K562 treated with DMSO at 1 percent for 4 hours (cell line): ENCODE measurements around the gene CCSAP. TPM values are rescaled to one million over a fixed set of nuclear protein-coding genes. Genes with fewer than 3 reads are reported as not detected.

Experiments
- total RNA-seq: library from RNA; unstranded; fragments of 300-600 nt; gene quantifications from 2 replicates; pipeline ENCODE4 v1.2.3, GENCODE V29; 2022; ENCODE audit not compliant: insufficient read depth

Gene CCSAP, protein sequence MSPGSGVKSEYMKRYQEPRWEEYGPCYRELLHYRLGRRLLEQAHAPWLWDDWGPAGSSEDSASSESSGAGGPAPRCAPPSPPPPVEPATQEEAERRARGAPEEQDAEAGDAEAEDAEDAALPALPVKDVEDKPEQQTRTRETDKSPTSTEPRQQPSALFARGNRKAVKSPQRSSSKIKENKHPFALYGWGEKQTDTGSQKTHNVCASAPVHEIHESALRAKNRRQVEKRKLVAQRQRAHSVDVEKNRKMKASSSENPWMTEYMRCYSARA
- total RNA-seq, result 5.9 and 8.1 TPM in 2 replicates

DNA sequence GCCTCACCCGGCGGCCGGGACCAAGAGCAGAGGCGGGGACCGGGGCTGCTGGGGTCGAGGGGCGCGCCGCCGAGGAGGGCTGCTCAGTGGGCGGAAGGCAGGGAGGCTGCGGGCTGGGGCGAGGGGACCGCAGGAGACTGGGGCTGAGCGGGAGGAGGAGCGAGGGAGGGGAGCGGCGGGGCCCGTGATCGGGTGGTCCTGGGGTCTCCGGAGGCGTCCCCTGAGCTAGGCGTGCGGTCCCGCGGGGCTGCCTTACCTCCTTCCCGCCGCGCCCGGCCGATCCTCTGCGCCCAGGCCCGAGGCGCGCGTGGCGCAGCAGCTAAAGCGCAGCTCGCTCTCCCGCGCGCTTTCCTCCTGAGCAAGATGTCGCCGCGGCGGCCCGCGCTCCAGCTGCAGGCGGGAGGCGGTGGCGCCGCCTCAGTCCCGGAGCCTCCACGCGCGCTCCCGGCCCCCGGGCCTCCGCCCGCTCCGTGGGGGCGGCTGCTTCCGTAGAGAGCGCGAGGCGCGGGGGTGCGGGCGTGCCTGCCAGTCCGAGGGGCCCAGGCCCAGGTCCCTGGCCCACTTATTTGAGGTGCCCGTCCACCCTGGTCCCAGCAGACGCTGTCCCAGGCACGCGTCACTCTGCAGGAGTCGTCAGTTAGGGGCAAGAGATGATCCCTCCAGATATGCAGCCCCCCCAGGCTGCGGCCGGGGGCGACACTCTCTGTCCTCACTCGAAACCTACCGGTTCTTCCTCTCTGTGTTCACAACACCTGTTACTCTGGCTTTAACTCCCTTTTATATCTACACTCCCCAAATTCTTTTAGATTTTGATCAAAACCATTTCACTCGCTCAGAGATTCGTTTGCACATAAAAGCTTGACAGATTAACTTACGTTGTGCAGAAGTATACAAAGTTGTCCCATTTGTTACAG, at the start of gene CCSAP:
CCSAP (minus strand) TSS at position 392 of the 914 bp plus-strand sequence. CDS start 582 bp downstream, outside the sequence.

Other genes with a start within 250 kb of the CCSAP start
- 28.5 and 53.0 TPM in 2 replicates for gene RAB4A, start 71.9 kb downstream of the CCSAP start, total RNA-seq
- gene ACTA1, start 91.0 kb upstream of the CCSAP start, total RNA-seq, result 1.1 TPM in 1 of 2 replicates, not detected in the other
- 29.4 and 37.2 TPM in 2 replicates for gene NUP133, start 165.3 kb upstream of the CCSAP start, total RNA-seq
- gene ABCB10, start 215.7 kb upstream of the CCSAP start, total RNA-seq, result 11.4 and 16.8 TPM in 2 replicates